Neutrophil (primary cell): ENCODE data around the gene ATF7IP2.
"Not testable (repeated sequence)": the region's sequence is repeated elsewhere in the genome, so short reads cannot be mapped to it uniquely, and the experiment has no call there.

Experiments used
- H3K27ac ChIP-seq: fragments of 200-600 bp; sonication (generic); 2 replicates; pipeline ENCODE4 v1.5.1; 2016; ENCODE audit warnings: mild to moderate bottlenecking, moderate library complexity
- H3K27me3 ChIP-seq: fragments of 200-600 bp; sonication (generic); 2 replicates; pipeline ENCODE4 v1.6.0; 2016; ENCODE audit warnings: mild to moderate bottlenecking
- H3K36me3 ChIP-seq: fragments of 200-600 bp; sonication (generic); 2 replicates; pipeline ENCODE4 v1.5.1; 2017
- H3K4me1 ChIP-seq, 2 experiments: fragments of 200-600 bp in 1 of 2; sonication (generic) in 1 of 2; 1 replicate in 1 of 2; 2 replicates in 1 of 2; pipeline versions ENCODE4 v1.5.1 to v1.6.1; 2013 to 2016; ENCODE audit warnings: low read depth in 1 of 2, low read length in 1 of 2, mild to moderate bottlenecking in 1 of 2, moderate library complexity in 1 of 2; ENCODE audit not compliant: control insufficient read depth in 1 of 2, insufficient read depth in 1 of 2
- H3K4me3 ChIP-seq, 2 experiments: fragments of 200-600 bp in 1 of 2; sonication (generic) in 1 of 2; 1 replicate in 1 of 2; 2 replicates in 1 of 2; pipeline ENCODE4 v1.5.1; 2013 to 2016; ENCODE audit warnings: low read depth in 1 of 2, low read length in 1 of 2, mild to moderate bottlenecking in 1 of 2, moderate library complexity in 1 of 2
- H3K9me3 ChIP-seq: fragments of 200-600 bp; sonication (generic); 2 replicates; pipeline ENCODE4 v1.5.1; 2016
- TF ChIP-seq, protein P1 (sequence below): fragments of 200-600 bp; sonication (generic); IDR thresholded peaks from 2 replicates; pipeline ENCODE4 v1.5.1; 2016; ENCODE audit warnings: antibody characterized with exemption

ATF7IP2 gene

DNA sequence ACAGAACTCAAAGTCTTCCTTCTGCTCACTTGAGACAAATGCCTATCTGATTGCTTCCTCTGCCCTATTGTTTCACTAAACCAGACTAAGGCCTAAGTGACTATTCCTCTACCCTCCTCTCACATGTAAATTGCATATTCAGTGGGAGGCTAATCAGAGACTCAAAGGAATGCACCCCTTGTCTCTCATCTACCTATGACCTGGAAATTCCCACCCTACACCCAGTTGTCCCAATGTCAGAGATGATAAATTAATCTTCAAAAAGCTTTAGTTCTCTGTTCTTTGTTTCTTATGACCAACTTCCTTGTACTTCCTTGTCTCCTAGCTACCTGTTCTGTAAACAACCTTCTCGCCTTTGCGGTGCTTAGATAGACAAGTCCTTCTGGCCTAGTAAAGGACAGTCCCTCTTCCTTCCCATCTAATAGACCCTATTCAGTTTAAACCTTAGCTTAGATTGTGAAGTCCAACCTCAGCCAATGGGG, 118.6 kb downstream of the ATF7IP2 start:
- no peaks in the 10 kb centered on the region for H3K36me3 ChIP-seq
- no peak overlapping the region for H3K4me3 ChIP-seq
- TF ChIP-seq, protein P1, sequence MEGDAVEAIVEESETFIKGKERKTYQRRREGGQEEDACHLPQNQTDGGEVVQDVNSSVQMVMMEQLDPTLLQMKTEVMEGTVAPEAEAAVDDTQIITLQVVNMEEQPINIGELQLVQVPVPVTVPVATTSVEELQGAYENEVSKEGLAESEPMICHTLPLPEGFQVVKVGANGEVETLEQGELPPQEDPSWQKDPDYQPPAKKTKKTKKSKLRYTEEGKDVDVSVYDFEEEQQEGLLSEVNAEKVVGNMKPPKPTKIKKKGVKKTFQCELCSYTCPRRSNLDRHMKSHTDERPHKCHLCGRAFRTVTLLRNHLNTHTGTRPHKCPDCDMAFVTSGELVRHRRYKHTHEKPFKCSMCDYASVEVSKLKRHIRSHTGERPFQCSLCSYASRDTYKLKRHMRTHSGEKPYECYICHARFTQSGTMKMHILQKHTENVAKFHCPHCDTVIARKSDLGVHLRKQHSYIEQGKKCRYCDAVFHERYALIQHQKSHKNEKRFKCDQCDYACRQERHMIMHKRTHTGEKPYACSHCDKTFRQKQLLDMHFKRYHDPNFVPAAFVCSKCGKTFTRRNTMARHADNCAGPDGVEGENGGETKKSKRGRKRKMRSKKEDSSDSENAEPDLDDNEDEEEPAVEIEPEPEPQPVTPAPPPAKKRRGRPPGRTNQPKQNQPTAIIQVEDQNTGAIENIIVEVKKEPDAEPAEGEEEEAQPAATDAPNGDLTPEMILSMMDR = no peak
- H3K9me3 ChIP-seq = no peaks in the 10 kb centered on the region
- H3K27ac ChIP-seq = no peak overlapping the region
- H3K27me3 ChIP-seq = no peaks in the 10 kb centered on the region
- H3K4me1 ChIP-seq = no peaks in the 10 kb centered on the region

DNA sequence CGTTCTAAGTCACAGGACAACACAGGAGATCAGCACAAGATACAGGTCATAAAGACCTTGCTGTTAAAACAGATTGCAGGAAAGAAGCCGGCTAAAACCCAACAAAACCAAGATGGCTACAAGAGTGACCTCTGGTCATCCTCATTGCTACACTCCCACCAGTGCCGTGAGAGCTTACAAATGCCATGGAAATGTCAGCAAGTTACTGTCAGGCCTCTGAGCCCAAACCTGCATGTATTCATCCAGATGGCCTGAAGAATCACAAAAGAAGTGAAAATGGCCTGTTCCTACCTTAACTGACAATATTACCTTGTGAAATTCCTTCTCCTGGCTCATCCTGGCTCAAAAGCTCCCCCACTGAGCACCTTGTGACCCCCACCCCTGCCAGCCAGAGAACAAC, 119.4 kb downstream of the ATF7IP2 start:
- H3K27ac ChIP-seq, H3K9me3 ChIP-seq, H3K27me3 ChIP-seq, H3K4me3 ChIP-seq, H3K36me3 ChIP-seq, H3K4me1 ChIP-seq: not testable (repeated sequence)

DNA sequence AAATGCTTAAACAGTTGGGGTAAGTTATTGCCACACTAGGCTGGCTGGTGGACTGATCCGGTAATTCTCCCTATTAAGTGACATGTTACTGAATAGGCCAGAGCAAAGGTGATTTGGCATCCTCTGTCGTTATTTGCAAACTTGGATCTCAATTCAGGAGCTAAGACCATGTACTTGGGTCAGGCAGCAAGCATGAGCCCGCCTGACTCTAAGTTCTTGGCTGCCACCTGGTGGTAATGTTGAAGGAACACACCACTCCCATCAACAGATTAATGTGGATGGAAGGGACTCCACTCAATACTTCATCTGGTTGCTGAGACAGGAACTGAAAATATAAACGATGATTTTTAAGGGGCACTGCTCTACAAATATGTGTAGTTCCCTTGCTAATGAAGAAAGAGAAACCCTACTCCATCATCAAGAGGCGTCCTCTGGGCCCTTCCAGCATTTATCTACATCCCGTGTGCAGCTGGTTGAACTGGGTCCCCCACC, 123.7 kb downstream of the ATF7IP2 start:
- no peaks in the 10 kb centered on the region for H3K27me3 ChIP-seq
- H3K4me3 ChIP-seq = no peak overlapping the region
- TF ChIP-seq, protein P1 = no peak
- no peaks in the 10 kb centered on the region for H3K4me1 ChIP-seq
- no peaks in the 10 kb centered on the region for H3K9me3 ChIP-seq
- H3K36me3 ChIP-seq = no peaks in the 10 kb centered on the region
- H3K27ac ChIP-seq = no peak overlapping the region

DNA sequence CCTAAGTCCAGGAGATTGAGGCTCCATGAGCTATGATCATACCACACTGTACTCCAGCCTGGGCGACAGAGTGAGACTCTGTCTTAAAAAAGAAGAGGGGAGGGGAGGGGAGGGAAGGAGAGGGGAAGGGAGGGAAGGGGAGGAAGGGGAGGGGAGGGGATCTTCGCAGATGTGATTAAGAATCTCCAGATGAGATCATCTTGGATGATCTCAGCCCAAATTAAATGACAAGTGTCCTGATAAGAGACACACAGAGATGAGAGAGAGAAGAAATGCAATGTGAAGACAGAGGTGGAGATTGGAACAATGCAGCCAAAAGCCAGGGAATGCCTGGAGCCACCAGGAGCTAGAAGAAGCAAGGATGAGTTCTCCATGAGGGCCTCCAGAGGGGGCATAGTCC, 124.4 kb downstream of the ATF7IP2 start:
- Histone ChIP-seq H3K27ac (no peak overlapping the region), H3K4me1 (no peaks in the 10 kb centered on the region), H3K9me3 (no peaks in the 10 kb centered on the region), H3K4me3 (no peak overlapping the region), H3K27me3 (no peaks in the 10 kb centered on the region), H3K36me3 (no peaks in the 10 kb centered on the region)
- TF ChIP-seq, protein P1 = no peak

DNA sequence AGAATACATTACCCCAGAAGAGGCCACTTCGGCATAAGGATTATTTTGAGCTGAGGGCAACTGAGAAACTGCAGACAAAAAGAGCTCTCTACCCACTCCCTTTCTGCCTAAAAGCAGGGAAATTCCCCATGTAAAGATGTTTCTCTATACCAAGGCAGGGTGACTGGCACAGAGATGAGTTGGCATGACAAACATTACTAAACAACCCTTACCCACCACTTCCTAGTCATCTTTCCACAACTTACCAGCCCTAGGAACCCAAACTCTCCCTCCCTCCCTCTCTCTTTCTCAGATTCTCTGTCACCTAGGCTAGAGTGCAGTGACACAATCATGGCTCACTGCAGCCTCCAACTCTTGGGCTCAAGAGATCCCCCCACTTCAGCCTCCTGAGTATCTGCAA, 126.0 kb downstream of the ATF7IP2 start:
- no peak overlapping the region for H3K4me3 ChIP-seq
- H3K27me3 ChIP-seq = no peaks in the 10 kb centered on the region
- H3K9me3 ChIP-seq = no peaks in the 10 kb centered on the region
- TF ChIP-seq, protein P1 = no peak
- no peaks in the 10 kb centered on the region for H3K4me1 ChIP-seq
- H3K27ac ChIP-seq = no peak overlapping the region
- H3K36me3 ChIP-seq = no peaks in the 10 kb centered on the region

DNA sequence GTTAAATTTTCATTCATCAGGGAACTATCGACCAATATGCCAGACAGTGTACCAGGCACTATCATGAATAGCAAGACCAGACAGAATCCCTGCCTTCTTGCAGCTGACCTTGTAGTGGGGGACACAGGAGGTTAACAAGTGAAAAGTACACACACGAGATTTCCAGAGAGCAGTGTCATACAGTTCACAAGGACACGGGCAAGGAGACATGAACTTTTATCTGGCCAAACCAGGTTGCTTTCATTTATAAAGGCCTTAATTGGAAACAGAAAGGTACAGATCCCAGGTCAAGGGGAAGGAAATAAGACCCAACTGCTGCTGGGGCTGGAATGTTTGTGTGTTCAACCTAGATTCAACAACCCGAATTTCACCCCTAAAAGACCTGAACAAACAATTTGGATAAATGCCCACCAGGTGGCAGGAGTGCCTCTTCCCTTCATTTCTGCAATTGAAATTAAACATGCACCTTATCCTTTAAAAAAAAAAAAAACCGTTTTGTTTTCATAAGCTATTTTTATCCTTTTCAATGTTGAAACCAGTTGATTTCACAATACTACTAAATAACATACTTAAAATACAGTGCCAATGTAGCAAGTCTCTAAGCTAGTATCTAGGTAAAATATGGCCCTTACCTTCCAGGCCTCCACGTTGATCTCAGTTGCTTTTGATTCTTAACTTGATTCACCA, 128.7 kb downstream of the ATF7IP2 start:
- Histone ChIP-seq H3K9me3 (no peaks in the 10 kb centered on the region), H3K4me3 (no peak overlapping the region), H3K27ac (no peak overlapping the region), H3K4me1 (no peaks in the 10 kb centered on the region), H3K27me3 (no peaks in the 10 kb centered on the region), H3K36me3 (no peaks in the 10 kb centered on the region)
- TF ChIP-seq, protein P1 = no peak
